GM12872 (cell line): Measurements from ENCODE around the gene GSAP.
A peak's percentile ranks its signal among the peaks of the same experiment; 100 is the strongest.

Source experiments
- CTCF ChIP-seq: IDR thresholded peaks from 3 replicates; pipeline ENCODE4 v1.5.1; 2011; ENCODE audit warnings: low read depth, mild to moderate bottlenecking, low read length, moderate library complexity; ENCODE audit not compliant: insufficient read depth

GSAP gene

DNA sequence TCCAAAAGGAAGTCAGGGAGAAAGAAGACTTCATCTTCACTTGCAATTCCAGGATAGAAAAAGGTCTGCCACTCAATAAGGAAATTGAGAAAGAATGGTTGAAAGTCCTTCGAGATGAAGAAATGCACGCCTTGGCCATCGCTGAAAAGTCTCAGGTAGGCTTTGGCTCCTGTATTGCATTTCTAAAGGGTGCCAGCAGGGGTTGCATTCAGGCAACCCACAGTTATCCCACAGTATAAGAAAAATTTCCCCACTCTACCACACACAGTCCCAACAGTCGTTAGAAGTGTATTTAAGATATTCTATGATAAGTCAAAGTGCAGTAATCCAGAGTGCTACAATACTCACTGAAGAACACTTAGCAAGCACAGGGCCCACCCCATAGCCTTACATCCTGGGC is 123.1 kb downstream of the GSAP start:
- peak; percentile 37; the same call in 1 of the 3 replicates for TF ChIP-seq CTCF

DNA sequence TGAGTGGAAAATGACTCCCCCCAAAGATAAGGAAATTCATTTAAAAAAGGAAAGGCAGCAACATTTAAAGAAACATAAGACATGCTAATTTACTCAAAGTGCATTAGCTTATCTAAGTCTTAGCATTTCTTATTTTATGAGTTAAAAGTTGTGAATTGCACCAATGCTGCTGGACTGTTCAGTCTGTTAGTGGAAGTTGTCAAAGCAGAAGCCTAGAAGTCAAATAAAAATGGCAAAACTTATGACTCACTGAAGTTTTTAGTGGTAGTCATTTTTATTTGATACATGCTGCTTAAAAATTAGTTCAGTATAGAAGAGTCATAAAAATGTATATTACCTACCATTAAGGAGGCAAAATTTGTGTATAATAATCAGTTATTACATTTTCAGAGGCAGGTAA is 125.7 kb downstream of the GSAP start:
- TF ChIP-seq CTCF = no peak

DNA sequence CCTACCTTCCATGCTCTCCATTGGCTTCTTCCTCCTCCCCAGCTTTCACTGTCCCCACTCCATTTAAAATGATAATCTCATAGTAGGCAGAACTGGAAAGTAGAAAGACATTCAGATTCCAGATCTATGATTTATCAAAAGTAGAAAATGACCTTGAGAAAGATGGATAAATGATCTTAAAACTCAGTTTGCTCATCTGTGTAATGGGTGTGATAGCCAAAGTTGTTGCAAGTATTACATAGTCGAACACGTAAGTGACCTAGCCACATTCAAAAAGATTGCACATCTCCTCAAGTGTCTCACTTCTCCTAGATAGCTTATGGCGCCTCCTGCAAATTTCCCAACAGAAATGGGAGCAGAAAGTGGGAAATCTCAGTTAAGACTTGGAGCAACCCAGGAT is 126.8 kb downstream of the GSAP start:
- TF ChIP-seq CTCF = no peak

DNA sequence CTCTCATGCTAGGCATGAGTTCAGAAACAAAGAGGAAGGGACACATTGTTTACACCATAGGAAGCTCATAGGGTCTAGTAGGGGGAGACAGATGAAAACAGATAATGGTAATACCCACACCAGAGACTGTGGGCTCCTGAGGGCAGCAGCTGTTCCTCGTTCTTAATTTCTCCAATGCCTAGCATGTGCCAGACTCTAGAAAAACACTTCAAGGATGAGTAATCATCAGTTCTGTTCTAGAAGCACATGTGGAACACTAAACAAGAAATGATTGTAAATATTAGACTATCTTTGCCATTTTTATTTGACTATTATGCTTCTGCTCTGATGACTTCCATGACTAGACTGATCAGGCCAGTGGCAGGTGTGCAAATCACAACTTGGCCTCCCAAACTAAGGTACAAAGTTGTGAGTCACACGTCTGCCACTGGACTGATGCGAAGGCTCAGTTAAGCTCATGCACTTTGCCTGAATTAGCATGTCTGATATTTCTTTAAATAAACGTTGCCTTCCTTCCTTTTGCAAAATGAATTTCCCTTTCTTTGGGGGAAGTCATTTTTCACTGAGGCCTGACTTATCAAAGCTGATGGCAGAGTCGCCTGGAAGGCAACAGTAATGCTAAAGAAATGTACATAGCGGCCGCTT is 127.4 kb downstream of the GSAP start:
- TF ChIP-seq CTCF = no peak

- TF ChIP-seq CTCF = no peak
Measured at GRCh38 chr7:77284616-77285015, 131.5 kb downstream of the GSAP start.

- TF ChIP-seq CTCF = no peak
Measured at GRCh38 chr7:77284005-77284404, 132.1 kb downstream of the GSAP start.

DNA sequence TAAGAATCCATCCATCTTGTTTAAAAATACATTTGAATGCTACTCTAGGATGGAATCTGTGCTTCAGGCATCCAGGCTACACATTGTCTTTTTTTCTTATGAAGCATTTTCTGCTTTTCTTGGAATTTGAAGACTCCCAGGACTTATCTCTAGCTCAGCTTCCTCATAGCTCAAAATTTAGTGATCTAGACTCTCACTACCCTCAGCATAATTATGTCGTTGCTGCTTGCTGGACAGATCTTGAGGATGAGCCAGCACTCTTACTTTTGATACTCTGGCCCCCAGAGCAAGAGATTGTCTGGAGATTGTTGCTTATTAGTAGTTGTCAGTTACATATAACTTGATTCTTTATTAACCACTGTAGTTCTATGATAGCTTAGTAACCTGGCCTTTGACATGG is 133.3 kb downstream of the GSAP start:
- TF ChIP-seq CTCF = no peak
